Measurements from ENCODE around the gene F8. TPM values are rescaled to one million over a fixed set of nuclear protein-coding genes. Genes with fewer than 3 reads are reported as not detected.

The F8 gene
- total RNA-seq, 1 experiment from 2014 or later: 0.91 TPM

DNA sequence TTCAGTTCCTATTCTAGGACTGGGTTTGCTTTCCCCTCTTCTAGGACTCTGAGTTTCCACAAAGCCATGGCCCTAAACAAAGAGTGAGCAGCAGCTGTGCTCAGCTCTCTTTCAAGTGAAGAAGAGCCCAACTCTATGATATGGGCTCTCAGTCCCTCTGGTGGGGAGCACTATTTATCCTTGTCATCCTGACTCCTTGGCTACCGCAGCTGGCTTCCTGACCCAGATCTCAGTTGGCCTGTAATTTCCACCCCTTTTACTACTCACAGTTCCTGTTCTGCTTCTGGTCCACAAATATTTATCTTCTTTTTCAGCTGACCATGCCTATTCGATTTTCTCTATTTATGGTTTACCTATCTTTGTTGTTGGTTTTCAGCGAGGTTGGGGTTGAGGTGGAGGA, 33.8 kb downstream of the F8 start:
- Histone ChIP-seq H3F3A (ENCODE audit: low read length, unreplicated experiment) (no peaks in the 10 kb centered on the region), H3K4me3 (ENCODE audit: low read length) (no peak overlapping the region), H3K9me3 (ENCODE audit: low read length) (no peaks in the 10 kb centered on the region), H4K20me1 (ENCODE audit: low read length) (no peaks in the 10 kb centered on the region), H3K9ac (ENCODE audit: low read length) (no peak overlapping the region), H2AFZ (ENCODE audit: low read length) (no peak overlapping the region), H3K9me2 (replicated peaks; ENCODE audit: low read length) (no peaks in the 10 kb centered on the region), H3K4me1 (ENCODE audit: insufficient read depth, low read length) (no peaks in the 10 kb centered on the region), H3K27me3 (ENCODE audit: low read length) (no peaks in the 10 kb centered on the region), H3K79me2 (ENCODE audit: low read length) (no peaks in the 10 kb centered on the region), H3K4me2 (ENCODE audit: low read length) (no peak overlapping the region), H3K36me3 (ENCODE audit: low read depth, low read length) (no peaks in the 10 kb centered on the region), H3K27ac (ENCODE audit: low read length) (no peak overlapping the region)
- CTCF ChIA-PET: no interaction called here
- no peak for DNase-seq
- BruUV-seq (replicated peaks): no TSS peak
- intact Hi-C loops (cut with micrococcal nuclease): loop anchor here (10.0 kb wide), 1 partner anchor 186 kb away; no protein-coding TSS in a partner anchor
- TF ChIP-seq EZH2 (IDR thresholded peaks at IDR 0.05; ENCODE audit: low read length, unreplicated experiment) (no peak), EZH2phosphoT487 (IDR thresholded peaks at IDR 0.05; ENCODE audit: borderline replicate concordance, low read length) (no peak)
- no peak for ATAC-seq
- POLR2A ChIA-PET (ENCODE audit: unreplicated experiment): no interaction called here

- Histone ChIP-seq H4K20me1 (ENCODE audit: low read length) (no peaks in the 10 kb centered on the region), H3K9ac (ENCODE audit: low read length) (no peak overlapping the region), H3K36me3 (ENCODE audit: low read depth, low read length) (no peaks in the 10 kb centered on the region), H3K4me2 (ENCODE audit: low read length) (no peak overlapping the region), H3K9me3 (ENCODE audit: low read length) (no peaks in the 10 kb centered on the region), H3F3A (ENCODE audit: low read length, unreplicated experiment) (no peaks in the 10 kb centered on the region), H3K9me2 (replicated peaks; ENCODE audit: low read length) (no peaks in the 10 kb centered on the region), H3K27ac (ENCODE audit: low read length) (no peak overlapping the region), H3K4me3 (ENCODE audit: low read length) (no peak overlapping the region), H2AFZ (ENCODE audit: low read length) (no peak overlapping the region), H3K4me1 (ENCODE audit: insufficient read depth, low read length) (no peaks in the 10 kb centered on the region), H3K27me3 (ENCODE audit: low read length) (no peaks in the 10 kb centered on the region), H3K79me2 (ENCODE audit: low read length) (no peaks in the 10 kb centered on the region)
- DNase-seq (no peak), ATAC-seq (no peak)
- intact Hi-C loops (cut with micrococcal nuclease): loop anchor here (1.0 to 10.0 kb wide), 3 partner anchors 39 to 187 kb away; partner anchors contain the start of gene FUNDC2
- no TSS peak for BruUV-seq (replicated peaks)
- ChIA-PET POLR2A (ENCODE audit: unreplicated experiment) (no interaction called here), CTCF (no interaction called here)
- no peak for TF ChIP-seq EZH2 (IDR thresholded peaks at IDR 0.05; ENCODE audit: low read length, unreplicated experiment)
- no peak for TF ChIP-seq CTCF (conservative IDR thresholded peaks at IDR 0.05; ENCODE audit: low read depth, low read length)
- no peak for TF ChIP-seq EZH2phosphoT487 (IDR thresholded peaks at IDR 0.05; ENCODE audit: borderline replicate concordance, low read length)
Measured at GRCh38 chrX:154987940-154988339, 34.6 kb downstream of the F8 start.

DNA sequence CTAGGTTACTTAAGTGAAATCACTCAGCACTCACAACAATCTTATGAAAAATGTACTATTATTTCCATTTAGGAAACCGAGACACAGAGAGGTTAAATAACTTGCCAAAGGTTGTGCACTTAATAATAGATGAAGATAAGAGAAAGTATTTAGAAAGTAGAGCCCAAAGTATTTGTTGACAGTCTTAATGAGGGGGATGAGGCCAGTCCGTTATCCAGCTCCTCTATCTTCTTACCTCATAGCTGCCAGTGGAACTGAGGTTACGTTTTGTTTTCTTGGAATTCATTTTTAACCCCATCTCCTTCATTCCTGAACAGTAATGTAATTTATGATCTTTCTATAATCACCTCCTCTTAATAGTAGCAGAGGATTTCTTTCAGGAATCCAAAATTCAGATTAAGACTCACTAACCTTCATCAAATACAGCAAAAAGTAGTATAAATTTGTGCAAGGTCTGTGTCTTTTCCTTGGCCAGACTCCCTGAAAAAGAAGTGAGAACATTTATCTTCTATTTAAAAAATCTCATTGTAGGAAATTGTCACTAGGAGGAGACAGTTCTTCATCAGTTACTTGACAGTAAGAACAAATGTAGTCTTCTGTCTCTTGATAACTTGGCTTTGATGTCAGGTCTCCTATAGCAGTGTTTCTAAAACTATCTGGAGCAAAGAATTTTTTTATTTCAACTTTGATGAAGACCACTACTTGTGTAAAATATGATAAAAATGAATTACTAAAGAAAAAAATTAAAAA, 35.5 kb downstream of the F8 start:
- H3K4me3 ChIP-seq (ENCODE audit: low read length): no peak overlapping the region
- no peak overlapping the region for H3K27ac ChIP-seq (ENCODE audit: low read length)
- CTCF ChIA-PET: no interaction called here
- no peak overlapping the region for H3K4me2 ChIP-seq (ENCODE audit: low read length)
- POLR2A ChIA-PET (ENCODE audit: unreplicated experiment): no interaction called here
- H3K9ac ChIP-seq (ENCODE audit: low read length): no peak overlapping the region
- no peaks in the 10 kb centered on the region for H3K4me1 ChIP-seq (ENCODE audit: insufficient read depth, low read length)
- H2AFZ ChIP-seq (ENCODE audit: low read length): no peak overlapping the region
- no peak for TF ChIP-seq EZH2phosphoT487 (IDR thresholded peaks at IDR 0.05; ENCODE audit: borderline replicate concordance, low read length)
- TF ChIP-seq CTCF (conservative IDR thresholded peaks at IDR 0.05; ENCODE audit: low read depth, low read length): peak; percentile 36; the same call in 1 of the 2 replicates
- TF ChIP-seq EZH2 (IDR thresholded peaks at IDR 0.05; ENCODE audit: low read length, unreplicated experiment): no peak
- no peaks in the 10 kb centered on the region for H3K79me2 ChIP-seq (ENCODE audit: low read length)
- BruUV-seq (replicated peaks): no TSS peak
- no peaks in the 10 kb centered on the region for H3K9me2 ChIP-seq (replicated peaks; ENCODE audit: low read length)
- intact Hi-C loops (cut with micrococcal nuclease): loop anchor here (1.0 to 10.0 kb wide), 3 partner anchors 40 to 188 kb away; partner anchors contain the start of gene FUNDC2
- ATAC-seq (no peak), DNase-seq (peak; percentile 19)
- H3K27me3 ChIP-seq (ENCODE audit: low read length): no peaks in the 10 kb centered on the region
- H3F3A ChIP-seq (ENCODE audit: low read length, unreplicated experiment): no peaks in the 10 kb centered on the region
- no peaks in the 10 kb centered on the region for H3K36me3 ChIP-seq (ENCODE audit: low read depth, low read length)
- H3K9me3 ChIP-seq (ENCODE audit: low read length): no peaks in the 10 kb centered on the region
- no peaks in the 10 kb centered on the region for H4K20me1 ChIP-seq (ENCODE audit: low read length)
